Activated CD4-positive, alpha-beta memory T cell treated with anti-CD3 and anti-CD28 coated beads, Interleukin-2, amount 10 ng/mL, durations not matched to agents 7 days and 5 days (primary cell): Measurements from ENCODE around the gene RNF215. TPM values are rescaled to one million over a fixed set of nuclear protein-coding genes. Genes with fewer than 3 reads are reported as not detected.

ENCODE experiments used
- CTCF ChIA-PET: fragments of 350-600 bp; sonication (Branson Sonifier 250); formaldehyde crosslinking; loops from one replicate; lab custom pipeline; 2021; ENCODE audit warnings: antibody characterized with exemption, inconsistent platforms; lab: Charles Lee
- POLR2A ChIA-PET: fragments of 350-600 bp; sonication (Branson Sonifier 250); formaldehyde crosslinking; loops from one replicate; lab custom pipeline; 2021; ENCODE audit warnings: antibody characterized with exemption; lab: Charles Lee
- DNase-seq: peaks from one replicate; pipeline ENCODE4 v3.0.0-alpha.2; 2020
- H3K27ac Mint-ChIP-seq: one replicate; pipeline ENCODE4 v1.8.0; 2021; ENCODE audit warnings: mild to moderate bottlenecking, mixed read lengths
- H3K27me3 Mint-ChIP-seq: one replicate; pipeline ENCODE4 v1.8.0; 2021; ENCODE audit warnings: mixed read lengths
- H3K36me3 Mint-ChIP-seq: one replicate; pipeline ENCODE4 v1.8.0; 2021; ENCODE audit warnings: low read depth, mixed read lengths
- H3K4me1 Mint-ChIP-seq: one replicate; pipeline ENCODE4 v1.8.0; 2021; ENCODE audit warnings: mixed read lengths
- H3K4me3 Mint-ChIP-seq: one replicate; pipeline ENCODE4 v1.8.0; 2021; ENCODE audit warnings: mild to moderate bottlenecking, mixed read lengths
- H3K9me3 Mint-ChIP-seq: one replicate; pipeline ENCODE4 v1.8.0; 2021; ENCODE audit warnings: mixed read lengths
- total RNA-seq, 2 experiments: library from RNA; stranded (reverse); gene quantifications; one replicate each; pipeline ENCODE4 v1.2.3, GENCODE V29; 2021

RNF215 gene
- 10 to 100 TPM; 12.2 to 13.3 TPM for total RNA-seq

DNA sequence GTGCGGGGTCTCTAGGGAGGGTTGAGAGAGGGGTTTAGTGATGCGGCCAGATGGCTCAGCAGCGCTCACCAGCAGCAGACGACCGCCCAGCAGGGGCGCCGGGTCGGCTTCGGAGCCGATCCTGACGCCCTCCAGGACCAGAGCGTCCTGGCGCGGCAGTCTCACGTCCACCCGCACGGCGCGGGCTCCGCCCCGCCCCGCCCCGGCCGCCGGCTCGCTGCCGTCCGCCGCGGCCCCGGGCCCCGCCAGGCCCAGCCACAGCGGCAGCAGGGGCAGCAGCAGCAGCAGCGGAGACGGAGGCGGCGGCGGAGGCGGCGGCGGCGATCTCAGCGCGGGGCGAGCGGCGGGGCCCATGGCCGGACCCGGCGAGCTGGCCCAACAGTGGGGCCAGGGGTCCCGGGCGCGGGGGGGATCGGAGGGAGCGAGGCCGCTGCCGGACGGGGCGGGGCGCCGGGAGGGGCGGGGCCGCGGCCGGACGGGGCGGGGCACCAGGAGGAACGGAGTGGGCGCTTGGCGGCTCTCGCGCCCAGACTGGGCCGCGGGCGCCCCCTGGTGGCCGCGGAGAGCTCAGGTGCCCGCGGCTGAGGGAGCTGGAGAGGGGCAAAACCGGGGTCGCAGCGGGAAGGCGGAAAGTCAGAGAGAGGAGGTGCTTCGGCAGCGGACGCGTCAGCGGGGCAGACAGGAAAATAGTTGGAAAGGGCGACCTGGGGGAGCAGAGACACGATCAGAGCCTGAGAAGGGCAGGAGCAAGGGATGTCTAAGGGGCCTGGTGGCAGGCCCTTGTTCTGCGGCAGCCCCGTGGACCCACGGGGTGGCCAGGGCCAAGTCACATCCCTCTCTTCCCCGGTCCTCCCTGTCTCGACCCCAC, at the start of gene RNF215:
Gene RNF215 (minus strand): TSS at position 452 of the 868 bp plus-strand sequence. CDS start 98 bp downstream, at position 354.
- peak; percentile 82 for DNase-seq
- Mint-ChIP-seq H3K36me3 (no peaks in the 10 kb centered on the region), H3K4me1 (peaks cover 36% of the 10 kb centered on the region), H3K27ac (peak within 1 kb of the TSS; percentile 52), H3K4me3 (peak within 1 kb of the TSS; percentile 77), H3K27me3 (peaks cover 2% of the 10 kb centered on the region), H3K9me3 (peaks cover 3% of the 10 kb centered on the region)
- ChIA-PET CTCF (interaction anchor here (0.5 to 8.7 kb wide), 30 partner anchors 9 to 285 kb away, joined by 3 to 185 read pairs (median 4); partner anchors contain the start of genes CASTOR1, CCDC157, MTFP1 and OSM), POLR2A (interaction anchor here (1.0 to 5.7 kb wide), 4 partner anchors 30 to 124 kb away, joined by 3 to 66 read pairs (median 6); partner anchors contain the start of genes CASTOR1, CCDC157 and SF3A1)

DNA sequence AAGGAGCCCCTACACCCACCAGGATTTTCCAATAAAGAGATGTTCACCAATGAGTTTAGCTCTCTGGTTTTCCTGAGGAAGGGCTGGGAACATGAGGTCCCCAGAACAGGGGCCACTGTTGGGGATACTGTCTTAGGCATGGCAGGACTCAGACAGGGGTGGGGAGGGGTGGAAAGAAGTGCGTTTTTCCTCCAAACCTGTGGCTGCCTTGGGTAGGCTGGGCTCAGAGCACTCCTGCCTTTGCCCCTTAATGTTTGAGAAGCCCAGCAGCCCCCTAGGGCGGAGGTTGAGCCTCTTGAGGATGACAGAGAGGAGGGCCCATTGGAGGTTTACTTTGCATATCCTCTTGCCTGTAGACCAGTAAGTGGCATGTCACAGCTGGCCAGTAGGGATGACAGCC, 49.0 kb upstream of the RNF215 start:
- H3K27ac Mint-ChIP-seq: peak overlapping the region; percentile 88
- CTCF ChIA-PET: interaction anchor here (1.4 to 7.5 kb wide), 2 partner anchors 12 to 149 kb away, joined by 3 to 69 read pairs; partner anchors contain the start of gene MTFP1
- H3K4me3 Mint-ChIP-seq: peak overlapping the region; percentile 56

DNA sequence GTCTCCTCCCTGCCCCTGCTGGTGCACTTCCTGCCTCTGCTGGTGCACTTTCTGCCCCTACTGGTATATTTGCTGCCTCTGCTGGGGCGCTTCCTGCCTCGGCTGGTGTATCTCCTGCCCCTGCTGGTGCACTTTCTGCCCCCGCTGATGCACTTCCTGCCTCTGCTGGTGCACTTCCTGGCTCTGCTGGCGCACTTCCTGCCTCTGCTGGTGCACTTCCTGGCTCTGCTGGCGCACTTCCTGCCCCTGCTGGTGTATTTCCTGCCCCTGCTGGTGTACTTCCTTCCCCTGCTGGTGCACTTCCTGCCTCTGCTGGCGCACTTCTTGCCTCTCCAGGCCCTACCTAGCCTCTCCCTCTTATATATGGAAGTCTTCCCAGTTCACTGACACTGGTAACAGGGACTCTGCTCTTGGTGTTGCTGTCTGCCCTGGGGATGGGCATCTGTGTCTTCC, 48.5 kb upstream of the RNF215 start:
- peaks cover 24% of the 10 kb centered on the region for H3K4me1 Mint-ChIP-seq
- H3K9me3 Mint-ChIP-seq: peaks cover 12% of the 10 kb centered on the region
- CTCF ChIA-PET: interaction anchor here (7.5 kb wide), 1 partner anchor 12 kb away, joined by 69 read pairs; the partner anchor contains the start of gene MTFP1
- H3K27ac Mint-ChIP-seq: peak overlapping the region; percentile 88
- H3K4me3 Mint-ChIP-seq: peak overlapping the region; percentile 56
- H3K27me3 Mint-ChIP-seq: peaks cover 19% of the 10 kb centered on the region
- peaks cover 17% of the 10 kb centered on the region for H3K36me3 Mint-ChIP-seq
- DNase-seq: peak; percentile 82
- POLR2A ChIA-PET: interaction anchor here (1.0 to 7.2 kb wide), 4 partner anchors 9 to 240 kb away, joined by 3 to 80 read pairs (median 4); partner anchors contain the start of gene MTFP1

More for the DNA sequence above, 49.0 kb upstream of the RNF215 start:
- peaks cover 19% of the 10 kb centered on the region for H3K36me3 Mint-ChIP-seq
- H3K27me3 Mint-ChIP-seq: peaks cover 23% of the 10 kb centered on the region
- no peak for DNase-seq
- peaks cover 28% of the 10 kb centered on the region for H3K4me1 Mint-ChIP-seq
- peaks cover 12% of the 10 kb centered on the region for H3K9me3 Mint-ChIP-seq
- POLR2A ChIA-PET: interaction anchor here (1.0 to 7.2 kb wide), 5 partner anchors 9 to 240 kb away, joined by 3 to 80 read pairs (median 3); partner anchors contain the start of gene MTFP1

DNA sequence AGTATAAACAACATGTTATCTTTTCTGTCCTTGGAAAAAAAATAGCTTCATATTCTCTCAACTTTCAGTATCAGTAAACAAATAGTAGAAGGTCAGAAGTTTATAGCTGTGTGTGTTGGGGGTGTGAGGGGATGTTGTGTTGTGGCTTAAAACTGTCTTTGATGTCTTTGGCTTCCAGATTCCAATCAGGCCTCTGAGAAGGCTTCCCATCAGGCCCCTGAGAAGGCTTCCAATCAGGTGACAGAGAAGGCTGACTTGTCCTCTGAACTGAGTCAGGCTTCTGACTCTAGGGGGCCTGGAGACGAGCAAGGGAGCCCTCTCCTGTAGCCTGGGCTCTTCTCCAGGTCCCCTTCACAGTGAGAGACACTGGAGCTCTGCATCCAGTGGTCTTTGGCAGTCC, 47.6 kb upstream of the RNF215 start:
- Mint-ChIP-seq H3K4me3 (peak overlapping the region; percentile 56), H3K4me1 (peaks cover 23% of the 10 kb centered on the region), H3K36me3 (peaks cover 22% of the 10 kb centered on the region), H3K27ac (peak overlapping the region; percentile 88), H3K27me3 (peaks cover 14% of the 10 kb centered on the region), H3K9me3 (peaks cover 12% of the 10 kb centered on the region)
- ChIA-PET POLR2A (interaction anchor here (7.2 kb wide), 1 partner anchor 10 kb away, joined by 80 read pairs; the partner anchor contains the start of gene MTFP1), CTCF (interaction anchor here (0.9 to 7.5 kb wide), 2 partner anchors 11 to 49 kb away, joined by 4 to 69 read pairs; partner anchors contain the start of gene MTFP1)
- no peak for DNase-seq

DNA sequence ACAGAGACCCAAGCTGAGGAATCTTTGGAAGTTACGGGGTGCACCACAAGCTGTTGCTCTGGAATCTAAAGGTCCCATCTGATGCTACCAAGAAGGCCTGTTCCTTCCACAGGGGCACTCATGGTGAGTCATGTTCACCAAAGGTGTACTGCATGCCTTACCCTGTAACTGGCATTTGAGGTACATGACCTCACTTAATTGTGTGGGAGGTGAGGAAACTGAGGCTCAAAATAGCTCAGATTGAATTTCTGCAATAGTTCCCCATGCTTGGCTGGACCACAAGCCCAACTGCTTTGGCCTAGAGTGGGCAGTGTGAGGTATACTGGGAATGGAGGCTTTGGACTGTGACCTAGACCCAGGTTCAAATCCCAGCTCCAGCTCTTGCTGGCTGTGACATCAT, 46.6 kb upstream of the RNF215 start:
- Mint-ChIP-seq H3K4me1 (peaks cover 23% of the 10 kb centered on the region), H3K27ac (no peak overlapping the region)
- DNase-seq: no peak

DNA sequence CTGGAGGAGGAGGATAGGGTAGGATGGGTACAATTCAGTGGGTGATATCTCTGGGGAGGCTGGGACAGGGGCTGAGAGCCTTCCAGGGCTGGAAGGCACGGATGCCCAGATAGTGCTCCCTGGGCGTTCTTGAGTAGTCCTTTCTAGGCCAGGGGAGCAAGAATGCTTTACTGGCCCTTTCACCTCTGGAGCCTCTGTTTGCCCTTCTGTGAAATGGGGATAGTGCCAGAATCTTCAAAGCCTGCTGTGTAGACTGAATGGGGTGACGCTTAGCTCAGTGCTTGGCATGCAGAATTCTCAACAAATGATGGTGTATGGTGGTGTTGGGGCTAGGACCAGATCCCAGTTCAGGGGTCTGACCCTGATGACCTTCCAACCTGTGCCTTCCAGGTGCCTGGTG, 46.0 kb upstream of the RNF215 start:
- POLR2A ChIA-PET: interaction anchor here (1.0 to 7.2 kb wide), 2 partner anchors 8 to 144 kb away, joined by 3 to 80 read pairs; partner anchors contain the start of genes CASTOR1 and MTFP1

More for the DNA sequence above, 46.6 kb upstream of the RNF215 start:
- Mint-ChIP-seq H3K27me3 (peaks cover 9% of the 10 kb centered on the region), H3K9me3 (peaks cover 12% of the 10 kb centered on the region), H3K36me3 (peaks cover 23% of the 10 kb centered on the region), H3K4me3 (no peak overlapping the region)
- ChIA-PET POLR2A (interaction anchor here (7.2 kb wide), 1 partner anchor 9 kb away, joined by 80 read pairs; the partner anchor contains the start of gene MTFP1), CTCF (interaction anchor here (7.5 kb wide), 1 partner anchor 10 kb away, joined by 69 read pairs; the partner anchor contains the start of gene MTFP1)

DNA sequence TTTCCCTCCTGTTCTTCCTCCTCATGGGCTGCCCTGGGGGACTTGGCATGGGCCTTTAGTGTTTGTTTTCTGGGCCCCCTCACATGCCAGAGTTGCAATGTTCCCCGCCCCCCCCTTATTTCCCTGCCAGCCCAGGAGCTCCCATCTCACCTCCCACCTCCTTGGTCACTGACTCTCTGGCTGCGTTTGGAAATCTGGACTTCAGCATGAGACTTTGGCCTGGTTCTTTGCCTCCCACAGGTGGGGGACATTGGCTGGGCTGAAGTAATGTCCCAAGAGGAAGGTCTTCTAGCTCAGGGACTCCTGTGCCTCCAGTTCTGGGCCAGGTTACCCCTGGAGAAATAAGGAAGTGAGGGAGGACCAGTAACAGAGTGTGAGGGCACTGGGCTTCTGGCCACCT, 45.3 kb upstream of the RNF215 start:
- Mint-ChIP-seq H3K4me1 (peaks cover 25% of the 10 kb centered on the region), H3K4me3 (no peak overlapping the region), H3K9me3 (peaks cover 12% of the 10 kb centered on the region), H3K27me3 (peaks cover 2% of the 10 kb centered on the region), H3K36me3 (peaks cover 33% of the 10 kb centered on the region), H3K27ac (no peak overlapping the region)
- DNase-seq: no peak
- POLR2A ChIA-PET: interaction anchor here (1.0 to 7.2 kb wide), 2 partner anchors 8 to 143 kb away, joined by 3 to 80 read pairs; partner anchors contain the start of genes CASTOR1 and MTFP1
- CTCF ChIA-PET: interaction anchor here (0.6 to 7.5 kb wide), 3 partner anchors 8 to 221 kb away, joined by 4 to 69 read pairs (median 4); partner anchors contain the start of gene MTFP1

More for the DNA sequence above, 46.0 kb upstream of the RNF215 start:
- Mint-ChIP-seq H3K36me3 (peaks cover 28% of the 10 kb centered on the region), H3K27ac (no peak overlapping the region), H3K4me3 (no peak overlapping the region), H3K4me1 (peaks cover 23% of the 10 kb centered on the region), H3K9me3 (peaks cover 12% of the 10 kb centered on the region), H3K27me3 (peaks cover 4% of the 10 kb centered on the region)
- CTCF ChIA-PET: interaction anchor here (7.5 kb wide), 1 partner anchor 9 kb away, joined by 69 read pairs; the partner anchor contains the start of gene MTFP1
- DNase-seq: no peak

DNA sequence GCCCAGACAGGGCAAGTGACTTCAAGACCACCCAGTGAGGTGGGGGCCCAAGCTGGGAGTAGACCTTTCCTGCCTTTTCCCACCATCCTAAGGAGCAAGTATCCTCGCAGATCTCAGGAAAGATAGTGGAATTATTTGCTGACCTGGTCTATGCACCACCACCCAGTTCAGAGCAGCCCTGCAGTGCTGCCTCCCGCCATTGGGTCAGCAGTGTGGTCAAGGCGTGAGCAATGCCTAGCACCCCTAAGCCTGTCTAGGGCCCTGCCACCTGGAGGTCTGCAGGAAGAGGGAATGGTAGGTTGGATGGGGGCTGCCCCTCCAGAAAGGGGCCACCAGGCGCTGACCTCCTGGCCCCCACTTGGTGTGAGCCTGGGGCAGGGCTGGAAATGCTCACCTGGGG, 44.9 kb upstream of the RNF215 start:
- H3K4me1 Mint-ChIP-seq: peaks cover 29% of the 10 kb centered on the region
- H3K36me3 Mint-ChIP-seq: peaks cover 36% of the 10 kb centered on the region
- CTCF ChIA-PET: interaction anchor here (1.5 to 7.5 kb wide), 2 partner anchors 8 to 41 kb away, joined by 4 to 69 read pairs; partner anchors contain the start of gene MTFP1
- peaks cover 12% of the 10 kb centered on the region for H3K9me3 Mint-ChIP-seq
- POLR2A ChIA-PET: interaction anchor here (1.0 to 7.2 kb wide), 2 partner anchors 7 to 143 kb away, joined by 3 to 80 read pairs; partner anchors contain the start of genes CASTOR1 and MTFP1
- H3K27me3 Mint-ChIP-seq: peaks cover 2% of the 10 kb centered on the region
- no peak overlapping the region for H3K4me3 Mint-ChIP-seq
- DNase-seq: no peak
- no peak overlapping the region for H3K27ac Mint-ChIP-seq

DNA sequence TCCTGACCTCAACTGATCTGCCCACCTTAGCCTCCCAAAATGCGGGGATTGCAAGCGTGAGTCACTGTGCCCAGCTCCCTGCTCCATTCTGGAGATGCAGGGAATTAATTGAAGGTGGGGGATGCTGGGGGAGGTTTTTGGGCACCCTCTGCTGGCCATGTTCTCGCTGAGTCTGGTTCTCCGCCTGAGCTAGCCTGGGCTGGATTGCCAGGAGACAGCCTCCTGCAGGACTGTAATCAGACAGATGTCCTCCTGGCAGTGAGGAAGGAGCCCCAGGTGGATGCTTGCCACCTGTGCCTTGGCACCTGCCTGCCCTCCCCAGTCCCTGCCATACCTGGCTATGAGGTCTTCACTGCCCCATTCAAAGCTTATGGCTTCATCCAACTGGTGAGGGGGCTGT, 43.7 kb upstream of the RNF215 start:
- no peak overlapping the region for H3K4me3 Mint-ChIP-seq
- DNase-seq: no peak
- no peak overlapping the region for H3K27ac Mint-ChIP-seq
- peaks cover 10% of the 10 kb centered on the region for H3K9me3 Mint-ChIP-seq
- H3K36me3 Mint-ChIP-seq: peaks cover 41% of the 10 kb centered on the region
- POLR2A ChIA-PET: interaction anchor here (0.9 kb wide), 1 partner anchor 13 kb away, joined by 3 read pairs; no protein-coding TSS in a partner anchor
- no peaks in the 10 kb centered on the region for H3K27me3 Mint-ChIP-seq
- CTCF ChIA-PET: interaction anchor here (1.1 to 1.4 kb wide), 2 partner anchors 45 to 143 kb away, joined by 3 to 4 read pairs; no protein-coding TSS in a partner anchor
- peaks cover 38% of the 10 kb centered on the region for H3K4me1 Mint-ChIP-seq

DNA sequence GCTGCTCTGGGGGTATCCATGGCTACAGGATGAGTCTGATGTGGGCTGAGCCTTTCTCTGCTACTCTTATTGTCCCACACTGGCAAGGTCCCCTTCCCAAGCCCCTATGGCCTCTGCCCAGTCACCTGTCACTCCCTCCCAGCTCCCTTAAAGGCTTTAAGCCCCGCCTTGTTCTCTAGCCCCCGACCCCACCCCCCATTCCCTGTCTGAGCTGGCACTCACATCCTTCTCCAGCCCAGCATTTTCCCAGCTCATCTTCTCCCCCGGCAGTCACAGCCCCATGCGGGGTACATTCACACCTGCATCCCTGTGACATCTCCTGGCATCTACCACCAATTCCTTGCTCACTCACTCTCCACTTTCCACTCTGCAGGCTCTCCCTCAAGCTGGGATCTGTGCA, 42.7 kb upstream of the RNF215 start:
- POLR2A ChIA-PET: interaction anchor here (1.0 kb wide), 1 partner anchor 19 kb away, joined by 3 read pairs; no protein-coding TSS in a partner anchor

DNA sequence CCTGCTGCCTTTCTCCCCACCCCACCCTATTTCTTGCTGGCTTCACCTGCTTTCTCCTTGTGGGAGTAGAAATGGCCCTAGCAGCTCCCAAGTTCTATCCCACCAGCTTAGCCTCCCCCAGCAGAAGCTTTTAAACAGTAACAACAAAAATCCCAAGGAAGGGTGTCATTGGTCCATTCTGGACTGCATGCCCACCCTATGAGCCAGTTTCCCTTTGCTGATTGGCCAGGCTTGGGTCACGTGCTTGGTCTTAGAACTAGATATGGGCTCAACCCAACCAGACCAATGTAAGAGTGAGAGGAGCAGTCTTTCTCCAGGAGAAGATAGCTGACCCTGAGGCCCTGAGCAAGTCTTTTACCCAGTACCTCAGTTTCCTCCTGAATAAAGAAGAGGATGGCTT, 40.7 kb upstream of the RNF215 start:
- Mint-ChIP-seq H3K4me1 (peaks cover 31% of the 10 kb centered on the region), H3K27ac (no peak overlapping the region), H3K9me3 (no peaks in the 10 kb centered on the region), H3K36me3 (peaks cover 28% of the 10 kb centered on the region), H3K27me3 (no peaks in the 10 kb centered on the region), H3K4me3 (no peak overlapping the region)
- no peak for DNase-seq
- ChIA-PET CTCF (interaction anchor here (1.2 kb wide), 1 partner anchor 37 kb away, joined by 4 read pairs; no protein-coding TSS in a partner anchor), POLR2A (interaction anchor here (1.4 to 8.0 kb wide), 3 partner anchors 8 to 139 kb away, joined by 5 to 115 read pairs (median 80); partner anchors contain the start of genes CASTOR1 and SEC14L2)

More for the DNA sequence above, 42.7 kb upstream of the RNF215 start:
- no peak overlapping the region for H3K4me3 Mint-ChIP-seq
- H3K36me3 Mint-ChIP-seq: peaks cover 34% of the 10 kb centered on the region
- H3K9me3 Mint-ChIP-seq: peaks cover 2% of the 10 kb centered on the region
- DNase-seq: no peak
- no peaks in the 10 kb centered on the region for H3K27me3 Mint-ChIP-seq
- CTCF ChIA-PET: interaction anchor here (0.9 to 1.4 kb wide), 2 partner anchors 39 to 142 kb away, joined by 3 to 4 read pairs; no protein-coding TSS in a partner anchor
- no peak overlapping the region for H3K27ac Mint-ChIP-seq
- peaks cover 33% of the 10 kb centered on the region for H3K4me1 Mint-ChIP-seq
